Coronary artery (tissue), 2 donors: ENCODE measurements around the gene HOXD9.

Source experiments
- DNase-seq: peaks from one replicate; pipeline ENCODE4 v3.0.0-alpha.2; 2017; ENCODE audit warnings: low spot score
- H3K27ac ChIP-seq, 2 donors: fragments of 200-600 bp; sonication (generic); one replicate each; pipeline ENCODE4 v1.5.1; 2016 to 2019
- H3K4me3 ChIP-seq: fragments of 200-600 bp; sonication (generic); 2 replicates; pipeline ENCODE4 v1.5.1; 2016; ENCODE audit warnings: mild to moderate bottlenecking, moderate library complexity
- TF ChIP-seq, protein P1 (sequence below): fragments of 200-600 bp; sonication (generic); IDR thresholded peaks from one replicate; pipeline ENCODE4 v1.5.1; 2019; ENCODE audit warnings: antibody characterized with exemption

The HOXD9 gene

DNA sequence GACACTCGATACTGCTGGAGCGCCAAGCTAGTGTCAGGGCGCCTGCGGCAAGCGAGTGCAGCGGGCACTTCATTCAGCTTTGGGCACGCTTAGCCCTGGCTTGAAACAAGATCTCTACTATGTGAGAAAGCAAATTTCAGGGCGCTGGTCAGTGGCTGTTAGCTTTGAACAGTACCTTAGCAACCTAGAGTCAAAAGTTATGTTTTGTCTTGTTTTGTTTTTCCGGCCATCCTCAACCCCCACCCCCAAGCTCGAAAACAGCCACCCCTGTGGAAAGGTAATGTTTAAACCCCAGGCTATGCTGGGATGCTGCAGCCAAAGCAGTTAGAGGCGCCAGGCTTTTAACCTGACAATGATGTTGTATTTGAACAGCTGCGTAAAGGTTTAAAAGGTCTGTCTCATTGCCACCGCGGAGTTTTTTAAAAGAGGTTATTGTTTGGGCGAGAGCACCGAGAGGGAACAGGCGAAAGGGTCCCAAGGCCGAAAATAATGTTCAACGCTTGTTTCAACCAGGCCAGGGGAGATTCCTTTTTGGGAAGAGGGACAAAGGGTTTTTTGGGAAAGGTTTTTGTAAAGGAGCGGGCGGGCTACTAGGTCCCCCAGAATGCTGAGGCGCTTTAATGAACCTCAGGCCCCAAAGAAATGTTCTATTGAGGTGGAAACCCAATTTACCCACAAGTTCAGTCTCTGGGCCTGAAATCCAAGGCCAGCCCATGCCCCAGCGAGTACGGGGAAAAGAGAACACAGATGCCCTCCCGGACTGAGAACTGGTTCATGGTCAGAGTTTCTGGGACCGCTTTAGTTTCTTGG lies 8.2 kb upstream of the HOXD9 start:
- DNase-seq, result no peak
- Histone ChIP-seq H3K4me3 (no peak overlapping the region), H3K27ac (no peak overlapping the region)
- TF ChIP-seq, protein P1, sequence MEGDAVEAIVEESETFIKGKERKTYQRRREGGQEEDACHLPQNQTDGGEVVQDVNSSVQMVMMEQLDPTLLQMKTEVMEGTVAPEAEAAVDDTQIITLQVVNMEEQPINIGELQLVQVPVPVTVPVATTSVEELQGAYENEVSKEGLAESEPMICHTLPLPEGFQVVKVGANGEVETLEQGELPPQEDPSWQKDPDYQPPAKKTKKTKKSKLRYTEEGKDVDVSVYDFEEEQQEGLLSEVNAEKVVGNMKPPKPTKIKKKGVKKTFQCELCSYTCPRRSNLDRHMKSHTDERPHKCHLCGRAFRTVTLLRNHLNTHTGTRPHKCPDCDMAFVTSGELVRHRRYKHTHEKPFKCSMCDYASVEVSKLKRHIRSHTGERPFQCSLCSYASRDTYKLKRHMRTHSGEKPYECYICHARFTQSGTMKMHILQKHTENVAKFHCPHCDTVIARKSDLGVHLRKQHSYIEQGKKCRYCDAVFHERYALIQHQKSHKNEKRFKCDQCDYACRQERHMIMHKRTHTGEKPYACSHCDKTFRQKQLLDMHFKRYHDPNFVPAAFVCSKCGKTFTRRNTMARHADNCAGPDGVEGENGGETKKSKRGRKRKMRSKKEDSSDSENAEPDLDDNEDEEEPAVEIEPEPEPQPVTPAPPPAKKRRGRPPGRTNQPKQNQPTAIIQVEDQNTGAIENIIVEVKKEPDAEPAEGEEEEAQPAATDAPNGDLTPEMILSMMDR, result no peak

DNA sequence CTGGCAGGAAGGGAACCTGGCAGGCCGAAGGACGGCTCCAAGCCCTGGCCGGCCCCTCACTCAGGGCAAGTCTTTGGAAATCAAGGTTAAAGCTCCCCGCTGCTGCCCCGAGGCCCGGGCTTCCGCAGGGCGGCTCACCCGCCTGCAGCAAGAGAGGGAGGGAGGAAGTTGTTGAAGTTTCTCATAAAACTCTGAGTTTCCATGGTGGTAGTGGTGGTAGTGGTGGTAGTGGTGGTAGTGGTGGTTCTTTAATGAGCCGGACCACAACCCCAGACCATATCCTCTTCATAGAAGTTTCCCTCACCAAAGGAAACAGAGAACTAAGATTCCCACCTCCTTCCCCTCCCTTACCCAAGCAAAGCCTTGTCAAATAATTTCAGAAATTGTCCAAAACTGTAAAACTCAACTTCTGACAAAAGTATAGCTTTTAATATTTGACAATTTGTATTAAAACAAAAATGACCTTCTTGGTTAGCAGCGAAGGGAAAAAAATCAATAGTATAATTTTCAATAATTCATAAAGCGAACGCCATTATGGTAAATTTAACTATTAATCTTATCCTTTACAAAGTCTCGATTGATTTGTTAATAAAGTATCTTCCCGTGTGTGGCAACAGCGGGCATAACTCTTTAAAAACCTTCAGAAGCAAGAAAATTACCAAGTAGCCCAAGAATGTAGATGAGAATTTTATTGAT lies 7.4 kb upstream of the HOXD9 start:
- H3K4me3 ChIP-seq, result no peak overlapping the region
- TF ChIP-seq, protein P1, result no peak

DNA sequence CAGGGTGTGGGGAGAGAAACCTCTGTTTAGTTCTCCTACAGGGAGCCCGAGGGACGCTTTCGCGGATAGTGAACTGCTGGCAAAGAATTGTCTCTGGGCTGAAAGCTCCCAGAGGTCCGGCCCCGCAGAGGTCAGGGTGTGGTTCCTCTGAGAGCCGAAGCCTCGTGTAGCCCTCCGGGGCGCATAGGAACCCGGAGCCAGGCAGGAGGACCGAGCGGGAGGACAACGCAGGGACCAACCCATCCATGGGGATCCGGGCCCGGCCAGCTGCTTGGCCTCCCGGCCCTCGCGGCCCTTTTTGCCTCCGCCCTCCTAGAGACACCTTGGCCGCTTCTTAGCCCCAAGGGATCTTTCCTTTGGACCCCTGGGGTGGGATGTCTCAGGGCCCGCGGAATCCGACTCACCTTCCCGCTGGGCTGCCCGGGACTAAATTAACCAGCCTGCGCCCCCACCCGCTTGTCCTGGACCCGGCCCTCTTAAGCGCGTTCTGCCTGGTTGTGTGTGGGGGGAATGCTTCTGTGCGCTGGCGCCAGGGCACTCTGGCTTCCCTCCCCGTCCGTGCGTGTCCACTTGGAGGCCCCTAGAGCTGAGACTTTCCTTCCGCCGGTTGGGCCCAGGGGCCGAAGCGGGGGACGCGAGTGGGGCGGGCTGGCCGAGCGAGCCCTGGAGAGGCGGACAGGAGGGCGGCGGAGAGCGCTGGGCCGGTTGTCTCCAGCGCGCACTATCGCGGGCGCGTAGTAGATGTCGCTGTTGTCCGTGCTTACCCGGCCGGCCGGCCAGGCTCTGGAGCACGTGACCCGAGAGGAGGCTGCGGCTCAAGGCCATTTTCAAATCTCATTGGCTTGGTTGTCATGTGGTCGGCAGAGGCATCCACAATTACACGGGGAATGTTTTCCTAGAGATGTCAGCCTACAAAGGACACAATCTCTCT lies 6.4 kb upstream of the HOXD9 start, which contains the start of gene HOXD10:
Gene HOXD10, plus strand, starts transcription at position 896 of the 931 bp plus-strand sequence. CDS start 56 bp downstream, outside the sequence.
- TF ChIP-seq, protein P1, result no peak
- H3K4me3 ChIP-seq, result no peak within 1 kb of the TSS
- DNase-seq, result no peak
- no peak within 1 kb of the TSS for H3K27ac ChIP-seq

More for the DNA sequence above, 7.4 kb upstream of the HOXD9 start:
- no peak overlapping the region for H3K27ac ChIP-seq
- no peak for DNase-seq

DNA sequence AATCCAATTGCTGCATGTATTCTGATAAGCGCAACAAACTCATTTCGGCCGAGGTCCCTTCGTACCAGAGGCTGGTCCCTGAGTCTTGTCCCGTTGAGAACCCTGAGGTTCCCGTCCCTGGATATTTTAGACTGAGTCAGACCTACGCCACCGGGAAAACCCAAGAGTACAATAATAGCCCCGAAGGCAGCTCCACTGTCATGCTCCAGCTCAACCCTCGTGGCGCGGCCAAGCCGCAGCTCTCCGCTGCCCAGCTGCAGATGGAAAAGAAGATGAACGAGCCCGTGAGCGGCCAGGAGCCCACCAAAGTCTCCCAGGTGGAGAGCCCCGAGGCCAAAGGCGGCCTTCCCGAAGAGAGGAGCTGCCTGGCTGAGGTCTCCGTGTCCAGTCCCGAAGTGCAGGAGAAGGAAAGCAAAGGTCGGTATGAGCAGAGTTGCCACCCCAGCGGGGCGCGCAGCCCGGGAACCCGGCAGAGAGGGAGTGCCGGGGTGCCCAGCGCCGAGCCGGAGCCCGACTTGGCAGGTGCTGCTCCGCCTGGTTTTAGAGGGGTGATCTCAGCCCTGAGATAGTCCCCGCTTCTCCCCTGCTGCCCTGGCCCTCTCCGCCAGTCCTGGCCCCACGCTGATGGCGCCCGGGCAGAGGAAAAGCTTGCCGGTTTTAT lies 5.2 kb upstream of the HOXD9 start:
- DNase-seq, result no peak
- Histone ChIP-seq H3K4me3 (no peak overlapping the region), H3K27ac (no peak overlapping the region)
- TF ChIP-seq, protein P1, result no peak

DNA sequence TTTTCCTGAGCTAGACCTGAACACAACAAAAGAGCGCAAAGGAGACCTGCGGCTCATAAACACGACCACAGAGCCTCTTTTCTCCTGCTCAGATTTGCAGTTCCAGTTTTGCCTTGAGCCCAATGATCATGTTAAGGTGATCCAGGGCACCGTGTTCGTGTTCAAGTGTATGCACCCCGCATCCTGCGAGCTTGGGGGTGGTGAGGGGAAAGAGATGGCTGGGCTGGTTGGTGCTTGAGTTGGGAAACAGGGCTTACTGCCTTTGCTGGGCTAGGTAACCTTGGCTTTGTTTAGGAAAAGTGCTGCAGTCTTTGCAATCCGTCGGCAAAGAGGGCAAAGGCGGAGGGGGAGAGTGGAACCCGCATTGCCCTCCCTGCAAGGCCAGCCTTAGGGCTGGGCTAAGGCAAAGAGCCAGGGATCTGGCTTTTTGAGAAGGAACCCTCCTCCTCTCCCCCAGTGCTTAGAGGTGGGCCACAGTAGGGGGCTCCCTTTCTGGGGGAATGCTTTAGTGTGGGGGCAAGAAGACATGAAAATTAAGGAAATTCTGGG lies 4.6 kb upstream of the HOXD9 start:
- DNase-seq, result no peak
- Histone ChIP-seq H3K4me3 (no peak overlapping the region), H3K27ac (no peak overlapping the region)
- TF ChIP-seq, protein P1, result no peak
